Stimulated activated memory B cell treated with anti-CD40 and anti-IgM and Interleukin-4, amounts not matched to agents 10 μg/mL and 1 μg/mL and 100 μg/mL, for 72 hours (primary cell): ENCODE results near the gene HEMK1.
A peak's percentile ranks its signal among the peaks of the same experiment; 100 is the strongest.

Experiments
- ATAC-seq: fragments of 150-1000 bp; cut with Tn5 transposase; 2 replicates; pipeline ENCODE4 v1.10.0; 2021
- H3K27ac Mint-ChIP-seq: one replicate; pipeline ENCODE4 v1.8.0; 2022; ENCODE audit warnings: mild to moderate bottlenecking, mixed read lengths
- H3K27me3 Mint-ChIP-seq: one replicate; pipeline ENCODE4 v1.8.0; 2022; ENCODE audit warnings: mixed read lengths
- H3K36me3 Mint-ChIP-seq: one replicate; pipeline ENCODE4 v1.8.0; 2022; ENCODE audit warnings: mixed read lengths
- H3K4me1 Mint-ChIP-seq: one replicate; pipeline ENCODE4 v1.8.0; 2022; ENCODE audit warnings: mixed read lengths
- H3K4me3 Mint-ChIP-seq: one replicate; pipeline ENCODE4 v1.8.0; 2022; ENCODE audit warnings: mild to moderate bottlenecking, moderate library complexity, mixed read lengths
- H3K9me3 Mint-ChIP-seq: one replicate; pipeline ENCODE4 v1.8.0; 2022; ENCODE audit warnings: mixed read lengths

The HEMK1 gene

GRCh38 chr3:50610181-50610971 lies 41.1 kb downstream of the HEMK1 start:
- ATAC-seq = no peak
- Mint-ChIP-seq H3K27me3 (no peaks in the 10 kb centered on the region), H3K36me3 (peaks cover 56% of the 10 kb centered on the region), H3K4me3 (peak overlapping the region; percentile 79), H3K27ac (peak overlapping the region; percentile 87), H3K4me1 (peaks cover 62% of the 10 kb centered on the region), H3K9me3 (no peaks in the 10 kb centered on the region)

- Mint-ChIP-seq H3K4me1 (peaks cover 61% of the 10 kb centered on the region), H3K9me3 (no peaks in the 10 kb centered on the region), H3K36me3 (peaks cover 50% of the 10 kb centered on the region), H3K27me3 (no peaks in the 10 kb centered on the region), H3K27ac (peak overlapping the region; percentile 87), H3K4me3 (peak overlapping the region; percentile 79)
- ATAC-seq = no peak
These were observed 41.7 kb downstream of the HEMK1 start for GRCh38 chr3:50610992-50611463.

DNA sequence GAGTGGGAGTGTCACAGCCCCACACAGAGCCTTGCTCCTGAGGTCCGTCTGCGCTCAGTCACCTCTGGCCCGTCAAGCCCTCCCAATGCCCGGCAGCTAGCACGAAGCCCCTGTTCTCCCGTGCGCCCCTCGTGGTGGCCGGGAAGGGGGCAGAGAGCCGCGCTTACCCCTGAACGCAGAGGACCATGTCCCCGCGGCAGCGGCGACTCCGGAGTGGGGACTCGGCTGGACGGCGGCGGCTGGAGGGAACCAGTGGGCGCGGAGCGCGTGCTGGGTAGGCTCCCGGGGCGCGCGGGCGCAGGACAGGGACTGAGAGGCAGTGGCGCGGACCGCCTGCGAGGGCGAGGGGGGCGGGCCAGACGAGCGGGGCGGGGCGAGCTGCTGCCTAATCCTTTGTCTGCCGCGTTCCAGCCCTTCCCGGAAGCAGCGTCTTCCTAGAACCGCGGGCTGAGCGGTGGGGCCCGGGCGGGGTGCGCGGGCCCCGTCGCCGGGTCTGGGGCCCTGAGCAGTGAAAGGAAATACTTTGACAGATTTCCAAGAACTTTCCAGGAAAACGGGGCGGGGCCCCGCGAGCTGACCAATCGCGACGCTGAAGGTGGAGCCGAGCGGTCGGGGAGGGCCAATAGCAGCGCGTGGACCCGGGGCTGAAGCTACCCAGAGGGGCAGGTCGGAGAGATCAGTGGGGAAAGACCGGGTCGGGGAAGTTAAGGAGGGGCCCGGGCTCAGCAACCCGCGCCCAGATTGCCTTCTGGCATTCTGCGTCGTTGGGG lies 42.3 kb downstream of the HEMK1 start, which contains the start of gene CISH:
CISH (minus strand) TSS at position 311 of the 770 bp plus-strand sequence; CDS start at position 187, 124 bp downstream.
- peaks cover 63% of the 10 kb centered on the region for H3K4me1 Mint-ChIP-seq
- peak; percentile 88 for ATAC-seq

GRCh38 chr3:50612234-50612882 lies 43.0 kb downstream of the HEMK1 start:
- Mint-ChIP-seq H3K36me3 (peaks cover 38% of the 10 kb centered on the region), H3K4me3 (peak overlapping the region; percentile 79), H3K27me3 (no peaks in the 10 kb centered on the region), H3K27ac (peak overlapping the region; percentile 87), H3K9me3 (no peaks in the 10 kb centered on the region), H3K4me1 (peaks cover 64% of the 10 kb centered on the region)
- no peak for ATAC-seq

More for the DNA sequence above, 42.3 kb downstream of the HEMK1 start, which contains the start of gene CISH:
- H3K27me3 Mint-ChIP-seq = no peaks in the 10 kb centered on the region
- H3K36me3 Mint-ChIP-seq = peaks cover 45% of the 10 kb centered on the region
- peak within 1 kb of the TSS; percentile 87 for H3K27ac Mint-ChIP-seq
- peak within 1 kb of the TSS; percentile 79 for H3K4me3 Mint-ChIP-seq
- H3K9me3 Mint-ChIP-seq = no peaks in the 10 kb centered on the region

DNA sequence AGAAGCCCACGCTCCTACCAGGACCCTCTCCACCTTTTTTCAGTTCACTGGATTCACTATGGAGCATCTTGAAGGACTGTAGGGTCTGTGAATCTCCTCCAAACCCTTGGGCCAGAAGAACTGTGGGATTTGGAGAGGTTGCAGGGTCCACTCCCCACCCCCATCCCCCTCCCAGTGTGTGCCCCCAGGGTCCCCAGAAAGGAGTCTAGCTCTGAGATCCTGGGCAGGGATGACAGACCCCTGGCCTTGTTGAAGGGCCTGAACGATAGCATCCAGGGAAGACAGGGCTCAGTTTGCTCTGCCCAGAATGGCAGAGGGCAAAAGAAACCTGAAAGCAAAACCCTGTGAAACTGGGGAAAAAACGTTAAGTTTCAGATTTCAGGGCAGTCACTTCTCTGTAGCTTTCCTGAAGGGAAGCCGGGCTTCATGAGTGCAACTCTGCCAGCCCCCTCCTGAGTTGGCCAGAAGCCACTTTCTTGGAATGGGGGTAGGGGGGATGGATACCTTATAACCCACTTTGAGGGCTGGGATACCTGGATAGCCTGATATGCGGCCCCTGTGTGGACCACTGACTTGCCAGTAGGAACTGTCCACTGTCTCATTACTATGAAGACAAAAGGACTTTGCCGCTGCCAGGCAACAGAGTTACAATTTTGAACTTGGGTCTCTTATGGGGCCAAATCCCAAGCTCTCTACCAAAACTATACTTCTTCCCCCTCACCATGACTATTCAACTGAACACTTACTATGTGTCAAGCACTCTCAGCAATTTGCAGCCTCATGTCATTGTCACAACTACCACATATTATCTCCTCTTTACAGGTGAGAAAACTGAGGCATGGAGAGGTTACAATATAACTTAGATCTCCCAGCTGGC lies 43.9 kb downstream of the HEMK1 start:
- Mint-ChIP-seq H3K4me3 (peak overlapping the region; percentile 79), H3K4me1 (peaks cover 69% of the 10 kb centered on the region), H3K27me3 (no peaks in the 10 kb centered on the region), H3K36me3 (peaks cover 30% of the 10 kb centered on the region), H3K9me3 (no peaks in the 10 kb centered on the region), H3K27ac (peak overlapping the region; percentile 87)
- no peak for ATAC-seq

DNA sequence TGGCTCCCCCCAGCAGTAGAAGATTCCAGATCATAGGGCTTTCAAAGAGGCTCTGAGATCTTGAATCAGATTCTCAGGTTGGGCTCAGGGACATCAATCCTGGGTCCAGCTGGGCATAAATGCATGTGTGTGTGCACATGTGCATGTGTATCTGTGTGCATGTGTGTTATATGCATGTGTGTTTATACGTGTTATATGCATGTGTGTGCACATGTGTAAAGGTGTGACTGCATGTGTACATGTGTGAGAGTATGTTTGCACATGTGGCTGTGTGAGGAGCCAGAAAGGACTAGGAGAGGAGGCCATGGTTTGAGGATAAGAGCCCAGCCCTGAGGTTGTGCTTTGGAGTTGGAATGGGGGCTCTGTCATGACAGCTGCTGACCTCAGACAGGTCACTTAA lies 45.9 kb downstream of the HEMK1 start:
- Mint-ChIP-seq H3K4me1 (peaks cover 70% of the 10 kb centered on the region), H3K36me3 (peaks cover 12% of the 10 kb centered on the region), H3K27ac (no peak overlapping the region), H3K9me3 (no peaks in the 10 kb centered on the region), H3K27me3 (no peaks in the 10 kb centered on the region), H3K4me3 (no peak overlapping the region)
- ATAC-seq = no peak

DNA sequence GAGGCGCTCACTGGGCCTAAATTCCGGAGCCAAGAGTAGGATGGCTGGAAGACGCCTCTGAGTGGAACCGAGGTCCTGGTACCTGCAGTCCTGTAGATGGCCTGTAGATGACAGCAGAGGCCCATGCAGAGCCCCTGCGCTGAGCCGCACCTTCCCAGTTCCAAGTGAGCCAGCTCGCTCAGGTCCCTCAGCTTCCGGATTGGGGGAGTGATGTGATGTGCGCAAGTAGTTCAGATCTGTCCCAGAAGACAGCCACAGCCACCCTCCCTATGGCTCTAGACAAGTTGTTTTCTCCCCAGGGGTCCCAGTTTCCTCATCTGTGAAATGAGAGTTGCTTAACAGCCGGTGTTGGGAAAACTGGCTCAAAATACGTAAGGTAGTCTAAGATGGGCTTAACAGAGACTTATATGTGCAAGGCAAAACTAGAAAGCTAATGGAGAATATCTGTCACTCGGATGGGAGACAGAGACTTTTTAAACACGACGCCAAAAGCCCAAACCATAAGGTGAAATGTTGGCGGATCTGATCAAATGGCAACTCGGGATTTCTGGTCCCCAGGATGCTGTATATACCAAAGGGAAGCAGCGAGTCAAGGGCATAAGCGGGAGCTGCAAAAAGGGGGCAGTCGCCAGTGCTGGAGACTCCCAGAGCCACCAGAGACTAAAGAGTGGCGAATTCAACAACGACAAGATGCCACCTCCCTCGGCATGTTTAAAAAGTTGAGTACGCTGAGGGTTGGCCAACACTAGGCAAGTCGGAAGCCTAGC lies 46.9 kb downstream of the HEMK1 start:
- Mint-ChIP-seq H3K27me3 (no peaks in the 10 kb centered on the region), H3K4me1 (peaks cover 68% of the 10 kb centered on the region), H3K9me3 (no peaks in the 10 kb centered on the region)

GRCh38 chr3:50616770-50617095 lies 47.4 kb downstream of the HEMK1 start:
- peaks cover 11% of the 10 kb centered on the region for H3K36me3 Mint-ChIP-seq
- ATAC-seq = peak; percentile 88
- H3K27ac Mint-ChIP-seq = peak overlapping the region; percentile 76
- no peaks in the 10 kb centered on the region for H3K27me3 Mint-ChIP-seq
- peaks cover 67% of the 10 kb centered on the region for H3K4me1 Mint-ChIP-seq
- H3K4me3 Mint-ChIP-seq = peak overlapping the region; percentile 80
- H3K9me3 Mint-ChIP-seq = no peaks in the 10 kb centered on the region

More for the DNA sequence above, 46.9 kb downstream of the HEMK1 start:
- H3K27ac Mint-ChIP-seq = peak overlapping the region; percentile 76
- peaks cover 11% of the 10 kb centered on the region for H3K36me3 Mint-ChIP-seq
- ATAC-seq = peak; percentile 44
- peak overlapping the region; percentile 80 for H3K4me3 Mint-ChIP-seq

DNA sequence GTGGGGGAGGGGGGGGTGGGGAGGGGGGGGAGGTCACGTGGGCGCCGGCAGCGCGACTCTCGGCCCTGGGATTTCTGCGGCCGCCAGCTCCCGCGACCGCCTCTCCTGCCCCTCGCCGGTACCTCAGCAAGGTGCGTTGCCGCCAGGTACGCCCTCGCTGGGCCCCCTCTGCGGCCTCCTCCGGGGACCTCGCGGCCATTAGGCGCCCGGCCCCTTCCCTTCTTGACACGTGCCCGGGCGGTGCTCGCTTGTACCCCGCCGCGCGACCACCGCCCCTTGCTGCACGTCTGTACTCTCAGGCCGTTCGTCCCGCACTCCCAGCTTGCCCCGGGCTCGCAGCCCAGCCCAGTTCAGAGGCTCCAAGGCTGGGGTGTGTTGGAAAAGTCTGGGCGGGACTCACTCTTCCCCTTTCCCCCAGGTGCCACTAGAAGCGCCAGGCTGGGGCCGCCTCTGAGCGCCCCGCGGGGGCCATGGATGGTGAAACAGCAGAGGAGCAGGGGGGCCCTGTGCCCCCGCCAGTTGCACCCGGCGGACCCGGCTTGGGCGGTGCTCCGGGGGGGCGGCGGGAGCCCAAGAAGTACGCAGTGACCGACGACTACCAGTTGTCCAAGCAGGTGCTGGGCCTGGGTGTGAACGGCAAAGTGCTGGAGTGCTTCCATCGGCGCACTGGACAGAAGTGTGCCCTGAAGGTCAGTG lies 47.9 kb downstream of the HEMK1 start, which contains the start of gene MAPKAPK3:
MAPKAPK3 (plus strand) TSS at position 56 of the 696 bp plus-strand sequence; CDS start at position 471, 415 bp downstream.
- Mint-ChIP-seq H3K9me3 (no peaks in the 10 kb centered on the region), H3K36me3 (peaks cover 11% of the 10 kb centered on the region), H3K4me3 (peak within 1 kb of the TSS; percentile 80), H3K4me1 (peaks cover 64% of the 10 kb centered on the region), H3K27me3 (no peaks in the 10 kb centered on the region), H3K27ac (peak within 1 kb of the TSS; percentile 76)
- peak; percentile 42 for ATAC-seq

DNA sequence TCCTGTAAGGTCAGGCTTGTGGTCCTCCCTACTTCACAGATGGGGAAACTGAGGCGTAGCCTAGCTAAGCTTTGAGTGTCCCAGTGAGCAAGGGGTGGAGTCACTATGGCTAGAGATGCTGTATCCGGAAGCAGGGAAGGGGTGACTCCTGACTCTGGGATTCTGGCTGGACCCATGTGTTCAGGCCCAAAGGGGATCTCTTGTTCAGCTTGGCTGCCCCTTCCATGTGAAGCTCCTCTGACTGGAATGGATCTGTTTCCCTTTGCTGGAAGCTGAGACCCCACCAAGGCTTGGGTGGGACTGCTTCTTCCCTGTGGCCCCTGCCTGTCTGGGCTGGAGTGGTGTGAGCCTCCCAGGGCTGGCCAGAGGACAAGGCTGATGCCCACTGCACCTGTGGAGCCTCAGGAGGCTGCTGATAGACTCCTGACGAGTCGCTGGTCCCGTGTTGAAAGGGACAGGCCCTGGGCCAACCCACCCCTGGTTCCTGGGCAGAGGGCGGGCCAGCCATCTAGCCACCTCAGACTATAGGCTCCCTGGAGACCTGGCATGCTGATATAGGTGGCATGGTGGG lies 48.7 kb downstream of the HEMK1 start:
- Mint-ChIP-seq H3K27me3 (no peaks in the 10 kb centered on the region), H3K9me3 (no peaks in the 10 kb centered on the region), H3K4me1 (peaks cover 64% of the 10 kb centered on the region), H3K4me3 (peak overlapping the region; percentile 80), H3K36me3 (peaks cover 11% of the 10 kb centered on the region), H3K27ac (peak overlapping the region; percentile 76)
- ATAC-seq = no peak

GRCh38 chr3:50620420-50620819 lies 51.1 kb downstream of the HEMK1 start:
- Mint-ChIP-seq H3K27me3 (no peaks in the 10 kb centered on the region), H3K4me3 (no peak overlapping the region), H3K4me1 (peaks cover 73% of the 10 kb centered on the region), H3K9me3 (no peaks in the 10 kb centered on the region), H3K27ac (peak overlapping the region; percentile 20), H3K36me3 (peaks cover 18% of the 10 kb centered on the region)
- ATAC-seq = no peak

DNA sequence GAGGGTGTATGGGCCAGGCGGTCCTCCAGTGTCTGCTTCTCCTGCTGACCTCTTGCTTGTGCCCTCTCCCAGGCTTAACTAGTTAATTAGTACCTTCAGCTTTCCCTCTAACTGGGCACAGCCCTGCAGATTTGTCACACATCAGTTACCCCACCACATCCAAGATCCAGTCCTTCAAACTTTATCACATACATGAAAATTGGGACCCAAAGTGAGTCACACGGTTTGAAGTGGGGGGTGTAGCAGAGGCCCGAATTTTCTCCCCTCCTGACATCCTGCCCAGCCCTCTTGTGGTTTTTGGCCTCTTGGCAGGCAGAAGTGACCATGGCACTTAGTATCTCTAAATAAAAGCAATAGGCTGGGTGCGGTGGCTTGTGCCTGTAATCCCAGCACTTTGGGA lies 51.5 kb downstream of the HEMK1 start:
- peaks cover 74% of the 10 kb centered on the region for H3K4me1 Mint-ChIP-seq
- H3K9me3 Mint-ChIP-seq = no peaks in the 10 kb centered on the region
- peak overlapping the region; percentile 20 for H3K27ac Mint-ChIP-seq
- H3K36me3 Mint-ChIP-seq = peaks cover 18% of the 10 kb centered on the region
- H3K4me3 Mint-ChIP-seq = no peak overlapping the region
- H3K27me3 Mint-ChIP-seq = no peaks in the 10 kb centered on the region
- ATAC-seq = no peak

DNA sequence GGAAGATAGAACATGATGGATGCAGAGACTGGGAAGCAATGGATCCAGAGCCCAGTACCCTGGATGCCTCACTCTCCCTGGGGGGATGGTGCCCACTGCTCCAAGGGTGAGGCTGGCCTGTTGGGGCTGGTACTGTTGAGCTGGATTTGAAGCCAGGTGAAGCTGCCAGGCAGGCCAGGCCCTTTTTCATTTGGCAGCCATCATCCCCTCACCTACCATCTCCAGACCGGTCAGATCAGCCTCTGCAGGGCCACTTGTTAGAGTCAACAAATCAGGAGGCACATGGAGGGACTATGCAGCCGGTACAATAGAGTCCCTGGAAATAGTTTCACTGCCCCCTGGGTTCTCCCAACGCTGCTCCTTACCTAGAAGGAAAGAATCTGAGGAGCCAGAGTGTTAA lies 53.6 kb downstream of the HEMK1 start:
- Mint-ChIP-seq H3K27me3 (no peaks in the 10 kb centered on the region), H3K27ac (peak overlapping the region; percentile 13), H3K4me3 (no peak overlapping the region), H3K4me1 (peaks cover 75% of the 10 kb centered on the region), H3K9me3 (no peaks in the 10 kb centered on the region), H3K36me3 (peaks cover 32% of the 10 kb centered on the region)
- ATAC-seq = no peak
